GM23338 (cell line): Measurements from ENCODE around the gene EGFR. TPM values are rescaled to one million over a fixed set of nuclear protein-coding genes. Genes with fewer than 3 reads are reported as not detected.

Experiments used
- ATAC-seq: fragments of 200-7000 bp; cut with Tn5 transposase; 3 replicates; pipeline ENCODE4 v1.9.1; 2020
- DNase-seq: peaks from one replicate; pipeline ENCODE4 v3.0.0-alpha.2; 2015; ENCODE audit warnings: low spot score
- H2AFZ ChIP-seq: fragments of 200-600 bp; sonication (generic); 2 replicates; pipeline ENCODE4 v1.8.0; 2016; ENCODE audit warnings: antibody characterized with exemption, mild to moderate bottlenecking, moderate library complexity
- H3F3A ChIP-seq: fragments of 200-600 bp; sonication (generic); replicated peaks from 2 replicates; pipeline ENCODE4 v1.8.0; 2017; ENCODE audit warnings: antibody characterized with exemption, mixed run types, low read depth
- H3K27ac ChIP-seq: fragments of 200-600 bp; sonication (generic); 2 replicates; pipeline ENCODE4 v1.6.1; 2016; ENCODE audit warnings: low read depth
- H3K27me3 ChIP-seq: fragments of 200-600 bp; sonication (generic); 2 replicates; pipeline ENCODE4 v1.8.0; 2016; ENCODE audit warnings: mild to moderate bottlenecking, mixed run types, moderate library complexity; ENCODE audit not compliant: insufficient read depth
- H3K36me3 ChIP-seq: fragments of 200-600 bp; sonication (generic); 2 replicates; pipeline ENCODE4 v1.8.0; 2016; ENCODE audit warnings: mild to moderate bottlenecking; ENCODE audit not compliant: insufficient read depth
- H3K4me1 ChIP-seq: fragments of 200-600 bp; sonication (generic); 2 replicates; pipeline ENCODE4 v1.8.0; 2016; ENCODE audit warnings: mild to moderate bottlenecking, moderate library complexity; ENCODE audit not compliant: insufficient read depth
- H3K4me2 ChIP-seq: fragments of 200-600 bp; sonication (generic); 2 replicates; pipeline ENCODE4 v1.7.1; 2017; ENCODE audit warnings: mixed run types
- H3K4me3 ChIP-seq: fragments of 200-600 bp; sonication (generic); 2 replicates; pipeline ENCODE4 v1.6.1; 2016; ENCODE audit warnings: mixed run types
- H3K79me2 ChIP-seq: fragments of 200-600 bp; sonication (generic); replicated peaks from 2 replicates; pipeline ENCODE4 v1.8.0; 2017; ENCODE audit warnings: mild to moderate bottlenecking; ENCODE audit not compliant: insufficient read depth
- H3K9me2 ChIP-seq: fragments of 200-600 bp; sonication (generic); 2 replicates; pipeline ENCODE4 v1.8.0; 2017; ENCODE audit not compliant: insufficient read depth
- H4K20me1 ChIP-seq: fragments of 200-600 bp; sonication (generic); replicated peaks from 2 replicates; pipeline ENCODE4 v1.8.0; 2017; ENCODE audit warnings: mild to moderate bottlenecking; ENCODE audit not compliant: insufficient read depth
- H3K27ac Mint-ChIP-seq: 2 replicates; pipeline ENCODE4 v1.8.0; 2020; ENCODE audit warnings: inconsistent platforms, mild to moderate bottlenecking, moderate library complexity, mixed read lengths
- H3K27me3 Mint-ChIP-seq: 3 replicates; pipeline ENCODE4 v1.8.0; 2022; ENCODE audit warnings: low read depth, mild to moderate bottlenecking, moderate library complexity, mixed read lengths, inconsistent platforms; ENCODE audit not compliant: insufficient read depth, poor library complexity
- H3K36me3 Mint-ChIP-seq: 3 replicates; pipeline ENCODE4 v1.8.0; 2021; ENCODE audit warnings: low read depth, mild to moderate bottlenecking, inconsistent platforms, moderate library complexity, mixed read lengths
- H3K4me1 Mint-ChIP-seq: 3 replicates; pipeline ENCODE4 v1.8.0; 2020; ENCODE audit warnings: mild to moderate bottlenecking, inconsistent platforms, mixed read lengths
- H3K4me3 Mint-ChIP-seq: 3 replicates; pipeline ENCODE4 v1.8.0; 2021; ENCODE audit warnings: moderate library complexity, mild to moderate bottlenecking, inconsistent platforms, mixed read lengths
- H3K9me3 Mint-ChIP-seq: 3 replicates; pipeline ENCODE4 v1.8.0; 2020; ENCODE audit warnings: moderate library complexity, mild to moderate bottlenecking, inconsistent platforms, mixed read lengths
- CREB1 ChIP-seq: fragments of 250-450 bp; sonication (Bioruptor Pico); IDR thresholded peaks from 2 replicates; pipeline ENCODE4 v1.5.0; 2020; ENCODE audit warnings: low read depth, mild to moderate bottlenecking, moderate library complexity
- ETS1 ChIP-seq: IDR thresholded peaks from 2 replicates; pipeline ENCODE4 v1.6.1; 2016; ENCODE audit warnings: antibody characterized with exemption
- EZH2 ChIP-seq: fragments of 200-600 bp; sonication (generic); IDR thresholded peaks from one replicate; pipeline ENCODE4 v1.8.0; 2017; ENCODE audit warnings: antibody characterized with exemption, mild to moderate bottlenecking, low read depth; ENCODE audit not compliant: unreplicated experiment
- EZH2phosphoT487 ChIP-seq: fragments of 200-600 bp; sonication (generic); IDR thresholded peaks from one replicate; pipeline ENCODE4 v1.8.1; 2018; ENCODE audit warnings: antibody characterized with exemption; ENCODE audit not compliant: unreplicated experiment
- JUNB ChIP-seq: IDR thresholded peaks from one replicate; pipeline ENCODE4 v1.6.1; 2016; ENCODE audit warnings: antibody characterized with exemption; ENCODE audit not compliant: unreplicated experiment
- NANOG ChIP-seq: IDR thresholded peaks from 2 replicates; pipeline ENCODE4 v1.6.1; 2016; ENCODE audit warnings: antibody characterized with exemption, borderline replicate concordance
- POLR2AphosphoS5 ChIP-seq: IDR thresholded peaks from 2 replicates; pipeline ENCODE4 v1.6.1; 2016; ENCODE audit warnings: antibody characterized with exemption, low read depth
- REST ChIP-seq: IDR thresholded peaks from one replicate; pipeline ENCODE4 v1.6.1; 2018; ENCODE audit warnings: antibody characterized with exemption; ENCODE audit not compliant: unreplicated experiment
- STAT1 ChIP-seq: IDR thresholded peaks from one replicate; pipeline ENCODE4 v1.6.1; 2016; ENCODE audit warnings: antibody characterized with exemption; ENCODE audit not compliant: unreplicated experiment
- ZNF331 ChIP-seq: fragments of 250-450 bp; sonication (Bioruptor Pico); IDR thresholded peaks from 2 replicates; pipeline ENCODE4 v1.5.0; 2020; ENCODE audit warnings: low read depth, mild to moderate bottlenecking, moderate library complexity
- polyA plus RNA-seq: library from polyadenylated mRNA; unstranded; fragments of >200 nt; fragmentation: Nextera tagmentation; extraction: Ambion mirVana; gene quantifications from 2 replicates; pipeline ENCODE4 v1.2.1, GENCODE V29; 2016
- total RNA-seq: library from RNA; depleted of rRNA; stranded (reverse); fragments of >200 nt; shearing (Covaris generic); gene quantifications from 2 replicates; pipeline ENCODE4 v1.2.3, GENCODE V29; 2014

EGFR gene
- total and polyA plus RNA-seq, 2 experiments from 2014 or later = 1.5 to 4.5 TPM

GRCh38 chr7:55202150-55202913 is 183.5 kb downstream of the EGFR start (continued):
- no peak for TF ChIP-seq REST
- no peak for TF ChIP-seq EZH2
- no peak for TF ChIP-seq JUNB
- no peak for TF ChIP-seq EZH2phosphoT487
- TF ChIP-seq STAT1 = no peak
- TF ChIP-seq ETS1 = no peak
- no peak for TF ChIP-seq POLR2AphosphoS5
- TF ChIP-seq CREB1 (CRISPR knock-in tag) = no peak
- TF ChIP-seq ZNF331 (CRISPR knock-in tag) = no peak
- TF ChIP-seq NANOG = no peak

- H3K4me1 ChIP-seq = no peaks in the 10 kb centered on the region
- H3K4me1 Mint-ChIP-seq = no peaks in the 10 kb centered on the region
- no peaks in the 10 kb centered on the region for H3K36me3 ChIP-seq
Observed at GRCh38 chr7:55203300-55203699, 184.5 kb downstream of the EGFR start.

More at GRCh38 chr7:55203300-55203699, 184.5 kb downstream of the EGFR start:
- no peaks in the 10 kb centered on the region for H4K20me1 ChIP-seq
- Mint-ChIP-seq H3K9me3 (no peaks in the 10 kb centered on the region), H3K4me3 (no peak overlapping the region), H3K36me3 (no peaks in the 10 kb centered on the region), H3K27me3 (no peaks in the 10 kb centered on the region), H3K27ac (no peak overlapping the region)
- H3K27ac ChIP-seq = no peak overlapping the region
- no peak overlapping the region for H3K4me2 ChIP-seq
- peaks cover 4% of the 10 kb centered on the region; the same call in 1 of the 2 replicates for H3F3A ChIP-seq
- H2AFZ ChIP-seq = no peak overlapping the region
- no peak for TF ChIP-seq REST
- TF ChIP-seq ETS1 = no peak
- TF ChIP-seq POLR2AphosphoS5 = no peak
- no peak for TF ChIP-seq ZNF331 (CRISPR knock-in tag)
- no peak for TF ChIP-seq EZH2
- H3K4me3 ChIP-seq = no peak overlapping the region
- ATAC-seq (no peak), DNase-seq (no peak)
- no peaks in the 10 kb centered on the region for H3K79me2 ChIP-seq
- no peaks in the 10 kb centered on the region for H3K27me3 ChIP-seq
- H3K9me2 ChIP-seq = no peaks in the 10 kb centered on the region
